GM21576 (cell line): ENCODE measurements around the gene HSPA12B.

Experiments
- ATAC-seq: cut with Tn5 transposase; IDR thresholded peaks from one replicate; pipeline ENCODE4 v1.9.1; 2021; ENCODE audit warnings: mild to moderate bottlenecking, moderate library complexity; ENCODE audit not compliant: unreplicated experiment

HSPA12B gene

GRCh38 chr20:3732327-3733118, at the start of gene HSPA12B:
HSPA12B (plus strand) TSS chr20:3732685; CDS start chr20:3738675, 5,990 bp downstream.
- no peak for ATAC-seq

- no peak for ATAC-seq
These were observed 47.1 kb upstream of the HSPA12B start for GRCh38 chr20:3685341-3685740.

- no peak for ATAC-seq
These were observed 46.1 kb upstream of the HSPA12B start for GRCh38 chr20:3686421-3686820.

GRCh38 chr20:3686867-3687321, 45.6 kb upstream of the HSPA12B start:
- no peak for ATAC-seq

- no peak for ATAC-seq
These were observed 44.8 kb upstream of the HSPA12B start for GRCh38 chr20:3687655-3688054.

- no peak for ATAC-seq
These were observed 42.5 kb upstream of the HSPA12B start for GRCh38 chr20:3689978-3690377.

- ATAC-seq: no peak
These were observed 42.1 kb upstream of the HSPA12B start for GRCh38 chr20:3690413-3690812.

- ATAC-seq: no peak
These were observed 41.2 kb upstream of the HSPA12B start for GRCh38 chr20:3691306-3691705.

GRCh38 chr20:3691897-3692296, 40.6 kb upstream of the HSPA12B start:
- ATAC-seq: no peak

- ATAC-seq: no peak
These were observed 39.7 kb upstream of the HSPA12B start for GRCh38 chr20:3692706-3693294.

GRCh38 chr20:3693376-3693775, 39.1 kb upstream of the HSPA12B start:
- ATAC-seq: no peak

GRCh38 chr20:3694864-3695263, 37.6 kb upstream of the HSPA12B start:
- ATAC-seq: no peak

- no peak for ATAC-seq
These were observed 36.3 kb upstream of the HSPA12B start for GRCh38 chr20:3696200-3696599.

GRCh38 chr20:3696745-3697587, 35.5 kb upstream of the HSPA12B start:
- no peak for ATAC-seq

- no peak for ATAC-seq
These were observed 34.7 kb upstream of the HSPA12B start for GRCh38 chr20:3697588-3698305.

- ATAC-seq: no peak
These were observed 33.9 kb upstream of the HSPA12B start for GRCh38 chr20:3698591-3699001.

GRCh38 chr20:3699037-3699436, 33.4 kb upstream of the HSPA12B start:
- ATAC-seq: no peak

- ATAC-seq: no peak
These were observed 31.2 kb upstream of the HSPA12B start for GRCh38 chr20:3701061-3701998.

GRCh38 chr20:3702611-3703391, 29.7 kb upstream of the HSPA12B start:
- ATAC-seq: no peak
